Measurements from ENCODE around the gene KPNB1. TPM values are rescaled to one million over a fixed set of nuclear protein-coding genes. Genes with fewer than 3 reads are reported as not detected.

Gene KPNB1
- total RNA-seq, 1 donor from 2014 or later, result 727 TPM

- no peak overlapping the region for H3K4me3 Mint-ChIP-seq
- no peaks in the 10 kb centered on the region for H3K9me3 Mint-ChIP-seq
- DNase-seq, result no peak
- H3K27ac Mint-ChIP-seq, result no peak overlapping the region
- intact Hi-C loops (cut with micrococcal nuclease), result no loop called here
- peaks cover 13% of the 10 kb centered on the region for H3K36me3 Mint-ChIP-seq (ENCODE audit: low read depth)
- H3K27me3 Mint-ChIP-seq, result no peaks in the 10 kb centered on the region
- peaks cover 58% of the 10 kb centered on the region for H3K4me1 Mint-ChIP-seq
Measured at GRCh38 chr17:47709594-47709993, 59.9 kb downstream of the KPNB1 start.

GRCh38 chr17:47711366-47712099, 61.8 kb downstream of the KPNB1 start:
- Mint-ChIP-seq H3K27me3 (no peaks in the 10 kb centered on the region), H3K36me3 (ENCODE audit: low read depth) (peaks cover 8% of the 10 kb centered on the region), H3K4me3 (no peak overlapping the region), H3K9me3 (no peaks in the 10 kb centered on the region), H3K27ac (no peak overlapping the region), H3K4me1 (peaks cover 55% of the 10 kb centered on the region)
- intact Hi-C loops (cut with micrococcal nuclease), result no loop called here
- DNase-seq, result no peak

GRCh38 chr17:47712330-47713023, 62.8 kb downstream of the KPNB1 start:
- intact Hi-C loops (cut with micrococcal nuclease), result no loop called here

GRCh38 chr17:47713980-47714700, 64.4 kb downstream of the KPNB1 start:
- H3K9me3 Mint-ChIP-seq, result no peaks in the 10 kb centered on the region
- peak overlapping the region; percentile 45 for H3K27ac Mint-ChIP-seq
- no peak for DNase-seq
- H3K4me1 Mint-ChIP-seq, result peaks cover 68% of the 10 kb centered on the region
- intact Hi-C loops (cut with micrococcal nuclease), result no loop called here
- peaks cover 8% of the 10 kb centered on the region for H3K36me3 Mint-ChIP-seq (ENCODE audit: low read depth)
- H3K27me3 Mint-ChIP-seq, result no peaks in the 10 kb centered on the region
- H3K4me3 Mint-ChIP-seq, result no peak overlapping the region

More at GRCh38 chr17:47712330-47713023, 62.8 kb downstream of the KPNB1 start:
- no peaks in the 10 kb centered on the region for H3K9me3 Mint-ChIP-seq
- no peak overlapping the region for H3K4me3 Mint-ChIP-seq
- H3K27ac Mint-ChIP-seq, result no peak overlapping the region
- H3K27me3 Mint-ChIP-seq, result no peaks in the 10 kb centered on the region
- peaks cover 8% of the 10 kb centered on the region for H3K36me3 Mint-ChIP-seq (ENCODE audit: low read depth)
- no peak for DNase-seq
- H3K4me1 Mint-ChIP-seq, result peaks cover 55% of the 10 kb centered on the region

- Mint-ChIP-seq H3K27ac (peak overlapping the region; percentile 30), H3K9me3 (no peaks in the 10 kb centered on the region), H3K4me3 (no peak overlapping the region), H3K4me1 (peaks cover 73% of the 10 kb centered on the region), H3K36me3 (ENCODE audit: low read depth) (peaks cover 8% of the 10 kb centered on the region), H3K27me3 (no peaks in the 10 kb centered on the region)
- no peak for DNase-seq
- intact Hi-C loops (cut with micrococcal nuclease), result loop anchor here (5.0 kb wide), 1 partner anchor 53 kb away; no protein-coding TSS in a partner anchor
Measured at GRCh38 chr17:47714773-47715396, 65.2 kb downstream of the KPNB1 start.

- no peaks in the 10 kb centered on the region for H3K27me3 Mint-ChIP-seq
- H3K27ac Mint-ChIP-seq, result peak overlapping the region; percentile 61
- H3K36me3 Mint-ChIP-seq (ENCODE audit: low read depth), result peaks cover 3% of the 10 kb centered on the region
- DNase-seq, result no peak
- H3K9me3 Mint-ChIP-seq, result no peaks in the 10 kb centered on the region
- peaks cover 77% of the 10 kb centered on the region for H3K4me1 Mint-ChIP-seq
- intact Hi-C loops (cut with micrococcal nuclease), result loop anchor here (5.0 kb wide), 1 partner anchor 53 kb away; no protein-coding TSS in a partner anchor
- H3K4me3 Mint-ChIP-seq, result peak overlapping the region; percentile 25
Measured at GRCh38 chr17:47715669-47716325, 66.1 kb downstream of the KPNB1 start.

- Mint-ChIP-seq H3K4me1 (peaks cover 79% of the 10 kb centered on the region), H3K36me3 (ENCODE audit: low read depth) (peaks cover 3% of the 10 kb centered on the region), H3K9me3 (no peaks in the 10 kb centered on the region), H3K4me3 (peak overlapping the region; percentile 76), H3K27me3 (no peaks in the 10 kb centered on the region), H3K27ac (peak overlapping the region; percentile 80)
- intact Hi-C loops (cut with micrococcal nuclease), result loop anchor here (5.0 kb wide), 1 partner anchor 54 kb away; no protein-coding TSS in a partner anchor
- DNase-seq, result no peak
Measured at GRCh38 chr17:47716375-47716774, 66.7 kb downstream of the KPNB1 start.

- intact Hi-C loops (cut with micrococcal nuclease), result loop anchor here (5.0 kb wide), 1 partner anchor 55 kb away; no protein-coding TSS in a partner anchor
- H3K9me3 Mint-ChIP-seq, result no peaks in the 10 kb centered on the region
- peak; percentile 73 for DNase-seq
Measured at GRCh38 chr17:47717261-47717697, 67.6 kb downstream of the KPNB1 start.

GRCh38 chr17:47717979-47718621, 68.4 kb downstream of the KPNB1 start:
- peak overlapping the region; percentile 76 for H3K4me3 Mint-ChIP-seq
- H3K27ac Mint-ChIP-seq, result peak overlapping the region; percentile 93
- peaks cover 80% of the 10 kb centered on the region for H3K4me1 Mint-ChIP-seq
- H3K36me3 Mint-ChIP-seq (ENCODE audit: low read depth), result no peaks in the 10 kb centered on the region
- H3K27me3 Mint-ChIP-seq, result no peaks in the 10 kb centered on the region
- peak; percentile 74 for DNase-seq
- no peaks in the 10 kb centered on the region for H3K9me3 Mint-ChIP-seq
- intact Hi-C loops (cut with micrococcal nuclease), result loop anchor here (5.0 kb wide), 1 partner anchor 56 kb away; no protein-coding TSS in a partner anchor

More at GRCh38 chr17:47717261-47717697, 67.6 kb downstream of the KPNB1 start:
- Mint-ChIP-seq H3K4me3 (peak overlapping the region; percentile 76), H3K27me3 (no peaks in the 10 kb centered on the region), H3K4me1 (peaks cover 77% of the 10 kb centered on the region), H3K27ac (peak overlapping the region; percentile 93), H3K36me3 (ENCODE audit: low read depth) (no peaks in the 10 kb centered on the region)

GRCh38 chr17:47718634-47719405, 69.1 kb downstream of the KPNB1 start:
- Mint-ChIP-seq H3K9me3 (no peaks in the 10 kb centered on the region), H3K27me3 (no peaks in the 10 kb centered on the region), H3K27ac (peak overlapping the region; percentile 93), H3K4me3 (peak overlapping the region; percentile 76), H3K36me3 (ENCODE audit: low read depth) (no peaks in the 10 kb centered on the region), H3K4me1 (peaks cover 82% of the 10 kb centered on the region)
- intact Hi-C loops (cut with micrococcal nuclease), result loop anchor here (1.0 to 5.0 kb wide), 2 partner anchors 13 to 57 kb away; no protein-coding TSS in a partner anchor
- DNase-seq, result no peak

GRCh38 chr17:47719411-47720152, 69.9 kb downstream of the KPNB1 start:
- Mint-ChIP-seq H3K27me3 (no peaks in the 10 kb centered on the region), H3K9me3 (no peaks in the 10 kb centered on the region), H3K4me3 (peak overlapping the region; percentile 76), H3K36me3 (ENCODE audit: low read depth) (no peaks in the 10 kb centered on the region), H3K27ac (peak overlapping the region; percentile 93), H3K4me1 (peaks cover 79% of the 10 kb centered on the region)
- DNase-seq, result peak; percentile 89
- intact Hi-C loops (cut with micrococcal nuclease), result loop anchor here (1.0 to 5.0 kb wide), 3 partner anchors 13 to 67 kb away; no protein-coding TSS in a partner anchor
